Fibroblast of gingiva (primary cell): Measurements from ENCODE around the gene EDC3.
"Not testable (repeated sequence)": the region's sequence is repeated elsewhere in the genome, so short reads cannot be mapped to it uniquely, and the experiment has no call there.

Experiments used
- DNase-seq: peaks from one replicate; pipeline ENCODE4 v3.0.0-alpha.2; 2011; ENCODE audit warnings: low read depth

Gene EDC3

DNA sequence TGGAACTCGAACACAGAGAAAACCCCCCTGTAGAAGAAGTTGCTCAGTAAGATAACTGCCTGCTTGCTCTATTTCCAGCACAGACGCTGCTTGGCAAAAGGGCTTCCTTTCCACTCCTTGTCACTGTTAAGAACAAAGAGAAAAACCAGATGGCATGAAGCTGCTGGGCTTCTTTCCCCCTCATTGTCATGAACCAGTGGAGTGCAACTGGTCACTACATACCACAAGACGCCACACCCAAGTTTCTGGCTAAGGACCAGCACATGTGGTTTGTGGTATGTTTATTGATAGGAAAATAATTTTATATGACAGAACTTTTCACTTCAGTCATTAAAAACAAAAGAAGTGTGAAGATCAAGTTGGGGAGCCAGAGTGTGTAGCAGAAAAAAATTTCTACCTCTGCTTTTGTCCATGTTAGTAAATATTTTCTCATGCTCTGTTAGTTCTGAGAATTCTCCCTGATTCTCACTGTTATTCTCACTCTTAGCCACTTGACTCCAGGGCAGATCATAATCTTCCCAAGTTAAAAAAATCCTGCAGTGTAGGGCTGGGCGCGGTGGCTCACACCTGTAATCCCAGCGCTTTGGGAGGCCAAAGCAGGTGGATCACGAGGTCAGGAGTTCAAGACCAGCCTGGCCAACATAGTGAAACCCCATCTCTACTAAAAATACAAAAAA is 42.3 kb downstream of the EDC3 start:
- DNase-seq, result peak; percentile 77

DNA sequence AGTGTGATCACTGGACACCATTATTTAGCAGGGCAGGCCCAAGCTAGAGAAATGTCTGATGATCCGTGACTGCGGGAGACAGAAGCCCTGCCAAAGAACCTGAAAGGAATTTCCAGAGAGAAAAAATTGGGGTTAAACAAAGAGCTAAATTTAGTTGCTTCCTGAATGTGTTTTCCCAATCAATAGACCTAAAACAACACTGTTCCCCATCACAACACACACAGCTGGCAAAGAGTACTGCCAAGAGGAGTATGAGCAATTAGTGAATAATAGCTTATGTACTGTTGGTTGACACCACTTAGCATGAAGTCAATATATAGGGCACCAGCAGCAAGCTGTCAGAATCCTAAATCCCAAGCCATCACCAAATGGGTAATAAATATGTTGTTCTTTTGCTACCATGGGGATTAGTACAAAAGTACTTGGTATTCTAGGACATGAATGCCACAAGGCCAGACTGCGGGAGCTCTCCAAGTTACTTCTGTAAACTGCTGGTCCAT is 44.5 kb downstream of the EDC3 start:
- peak; percentile 14 for DNase-seq

DNA sequence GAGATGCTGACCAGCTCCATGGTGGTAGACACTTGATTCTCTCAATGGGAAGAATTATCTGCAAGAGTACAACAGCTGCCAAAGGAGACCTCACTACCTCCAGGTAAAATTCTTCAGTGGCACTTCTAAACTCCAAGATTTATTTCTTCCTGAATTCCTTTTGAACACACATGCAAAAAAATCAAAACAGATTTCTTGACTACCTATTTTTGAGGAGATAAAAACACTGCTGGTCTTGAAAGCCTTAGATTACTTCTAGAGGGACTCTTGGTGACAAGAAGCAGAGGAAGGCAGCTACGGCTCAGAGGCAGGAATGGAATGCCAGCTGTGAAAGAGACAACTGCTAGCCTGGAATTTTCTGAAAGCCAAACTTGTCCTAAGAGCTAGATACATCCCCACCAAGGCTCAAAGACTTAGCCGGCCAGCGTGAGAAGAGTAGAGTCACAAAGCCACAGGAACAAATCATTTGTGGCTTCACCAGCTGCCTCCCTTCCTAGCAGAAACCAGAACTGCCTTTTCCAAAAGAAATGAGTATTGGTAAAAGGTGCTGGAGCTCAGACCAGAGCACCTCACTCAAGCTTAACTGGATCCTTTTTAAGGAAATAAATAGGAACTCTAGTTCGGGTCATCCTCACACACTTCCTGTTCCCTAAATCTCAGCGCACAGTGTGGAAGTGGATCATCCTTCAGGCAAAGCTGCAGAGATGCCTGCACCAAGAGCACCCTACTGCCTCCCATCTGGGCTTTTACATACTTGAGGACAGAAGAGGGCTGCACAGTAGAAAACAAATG is 47.6 kb downstream of the EDC3 start:
- no peak for DNase-seq

DNA sequence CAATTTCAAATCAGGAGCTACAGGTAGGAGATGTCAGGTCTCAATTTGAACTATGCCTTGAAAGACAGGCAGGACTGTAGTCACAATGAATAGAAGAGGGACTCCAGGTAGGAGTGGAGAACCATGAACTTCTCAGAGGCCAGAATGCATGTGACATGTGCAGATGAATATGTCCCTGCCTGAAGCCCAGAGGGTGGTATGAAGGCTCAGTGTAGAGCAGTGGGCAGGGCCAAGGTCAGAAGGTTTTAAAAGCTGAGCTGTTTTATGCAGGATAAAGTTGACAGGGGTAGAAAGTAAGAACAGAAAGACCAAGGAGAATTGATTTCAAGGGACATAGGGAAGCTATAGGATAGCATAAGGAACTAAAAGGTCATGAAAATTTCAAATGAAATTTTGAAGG is 49.3 kb downstream of the EDC3 start:
- DNase-seq, result no peak

DNA sequence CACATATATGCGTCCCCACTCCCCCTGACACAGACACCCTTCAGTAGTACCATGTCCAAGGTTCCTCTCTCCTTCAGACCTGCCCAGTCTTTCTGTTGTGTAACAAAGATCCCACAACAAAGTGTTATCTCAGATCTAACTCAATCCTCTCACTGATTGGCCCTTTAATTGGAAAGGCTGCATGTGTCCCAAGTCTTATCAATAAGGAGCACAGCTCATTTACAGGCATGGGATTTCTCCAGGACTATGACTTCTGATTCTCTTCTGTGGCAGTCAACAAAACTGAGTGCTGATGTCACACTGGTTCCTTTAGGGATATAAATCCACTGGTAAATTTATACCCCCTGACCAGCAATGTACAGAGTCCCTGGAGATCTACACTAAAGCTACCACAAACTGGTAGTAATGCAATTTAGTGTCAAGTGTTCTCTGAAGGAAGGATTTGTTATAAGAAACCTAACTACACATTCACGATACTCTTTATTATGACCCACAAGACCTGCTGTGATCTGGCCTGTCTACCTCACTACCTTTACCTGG is 52.1 kb downstream of the EDC3 start:
- no peak for DNase-seq

DNA sequence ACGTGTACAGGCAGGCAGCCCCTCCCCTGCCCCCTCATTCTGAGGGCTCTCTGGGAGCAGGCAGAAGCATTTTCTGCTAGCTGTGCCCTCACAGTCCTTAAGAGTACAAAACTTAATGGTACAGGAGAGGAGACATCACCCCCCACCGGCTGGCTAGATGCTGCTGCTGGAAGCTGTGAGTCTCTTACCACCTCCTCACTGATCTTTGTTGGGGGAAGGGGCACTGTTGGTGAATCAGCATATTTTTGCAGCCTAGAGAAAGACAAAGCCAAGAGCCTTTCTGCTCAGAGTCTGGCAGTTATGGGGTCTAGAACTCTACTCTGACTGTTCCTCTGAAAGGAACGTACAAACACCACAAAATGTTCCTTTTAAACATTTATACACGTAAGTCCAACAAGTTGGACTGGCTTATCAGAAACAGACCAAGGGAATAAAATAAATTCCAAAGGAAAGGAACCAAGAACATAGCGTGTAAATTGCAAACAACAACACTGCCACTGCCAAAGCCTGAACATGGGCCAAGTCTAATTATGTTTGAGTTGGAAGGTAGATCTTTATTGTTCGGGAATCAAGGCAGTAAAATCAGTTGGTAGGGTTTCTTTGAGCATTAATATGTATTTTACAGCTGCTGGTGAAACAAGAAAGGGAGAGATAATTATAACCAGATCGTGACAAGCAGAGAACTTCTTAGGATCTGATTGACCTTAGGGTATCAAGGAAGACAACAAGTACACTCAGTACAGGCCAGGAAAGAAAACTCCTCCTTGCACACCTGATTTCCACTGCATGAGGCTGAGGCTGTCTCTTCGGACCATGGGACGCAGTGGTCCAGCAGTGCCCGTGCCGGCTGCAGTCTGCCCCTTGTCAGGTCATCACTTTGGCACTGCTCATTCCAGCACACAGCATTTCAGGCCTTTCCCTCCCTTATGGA is 52.8 kb downstream of the EDC3 start:
- DNase-seq, result no peak

DNA sequence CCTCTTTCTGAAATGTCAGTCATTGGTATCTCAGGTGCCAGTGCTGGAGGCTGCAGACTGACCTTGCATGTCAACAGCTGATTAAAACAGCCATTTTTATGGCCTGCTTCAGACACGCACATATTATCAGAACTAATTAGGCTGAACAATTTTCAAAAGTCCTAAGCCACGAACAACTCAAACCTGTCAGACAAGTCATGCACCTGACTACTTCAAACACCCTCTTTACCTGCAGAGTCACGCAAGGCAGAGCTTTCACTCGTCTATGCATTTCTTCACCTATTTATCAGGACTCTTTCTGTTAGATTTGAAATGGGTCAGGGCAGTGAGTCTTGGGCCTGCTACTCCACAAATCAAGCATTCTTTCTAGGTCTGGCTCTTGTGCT is 53.5 kb downstream of the EDC3 start:
- no peak for DNase-seq

DNA sequence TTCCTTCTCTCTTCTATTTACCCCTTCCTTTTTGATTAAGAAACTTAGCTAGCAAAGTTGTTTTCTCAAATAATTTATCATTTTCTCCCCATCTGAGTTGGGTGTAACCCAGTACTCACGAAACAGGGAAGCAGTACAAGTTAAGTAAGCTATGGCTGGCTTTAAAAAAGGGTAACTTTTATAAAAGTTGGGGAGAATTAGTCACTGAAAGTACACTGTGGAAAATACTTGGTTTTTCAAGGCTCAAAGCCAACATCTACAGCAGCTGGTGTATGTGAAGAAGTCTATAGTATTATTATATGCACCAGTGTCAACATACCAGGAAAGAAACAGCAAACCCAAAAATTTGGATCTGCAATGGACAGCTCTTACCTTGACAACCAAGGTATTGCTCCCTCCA is 54.7 kb downstream of the EDC3 start:
- no peak for DNase-seq

DNA sequence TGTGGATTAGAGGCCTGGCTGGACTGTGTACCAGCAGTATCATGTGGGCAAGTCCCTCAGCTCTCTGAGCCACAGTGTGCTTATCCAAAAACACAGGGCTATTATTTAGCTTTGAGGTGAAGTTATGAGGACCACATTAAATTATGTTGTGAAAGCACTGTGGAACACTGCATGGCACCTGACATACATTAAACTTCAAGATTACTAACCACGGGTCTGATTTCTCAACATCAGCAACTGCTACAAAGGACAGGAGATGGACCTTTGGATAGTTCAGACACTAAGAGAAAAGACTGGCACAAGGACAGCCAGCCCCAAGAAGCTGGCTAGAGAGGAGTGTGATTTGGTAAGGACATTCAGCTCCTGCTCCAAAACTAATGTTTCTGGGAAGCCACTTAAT is 58.8 kb downstream of the EDC3 start:
- DNase-seq, result no peak

DNA sequence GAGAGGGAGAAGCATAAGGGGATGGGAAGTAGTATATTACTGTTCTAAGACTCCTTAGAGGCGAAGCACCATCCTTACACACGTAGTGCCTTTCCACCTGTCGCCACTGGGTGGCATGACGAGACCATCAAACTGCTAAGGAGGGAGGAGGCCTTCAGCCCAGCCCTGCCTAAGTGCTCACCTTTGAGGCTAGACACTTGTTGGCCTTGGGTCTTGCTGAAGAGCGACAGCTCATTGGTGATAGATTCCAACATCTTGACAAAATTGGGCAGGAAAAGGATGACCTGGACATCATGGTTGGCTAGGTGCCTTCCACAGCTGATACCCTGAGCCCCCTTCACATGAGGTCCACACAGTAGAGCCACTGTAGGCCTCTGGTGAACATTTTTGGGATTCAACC is 60.6 kb downstream of the EDC3 start:
- DNase-seq, result peak; percentile 40

DNA sequence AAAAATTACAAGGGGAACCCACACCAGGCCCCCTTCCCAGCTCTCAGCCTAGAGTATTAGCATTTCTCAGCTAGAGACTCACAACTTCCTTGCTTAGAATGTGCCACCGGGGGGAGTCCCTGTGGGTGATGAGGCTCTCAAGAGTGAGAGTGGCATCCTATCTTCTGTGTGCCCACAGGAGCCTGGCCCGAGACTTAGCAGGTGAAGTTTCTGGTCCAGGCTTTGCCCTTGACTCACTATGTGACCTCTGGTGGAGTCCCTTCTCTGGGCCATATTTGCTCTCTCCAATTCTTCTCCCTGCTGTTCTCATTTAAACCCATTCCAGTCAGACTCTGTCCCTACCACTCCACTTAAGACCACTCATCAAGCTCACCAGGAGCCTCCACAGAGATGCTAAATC is 62.0 kb downstream of the EDC3 start:
- DNase-seq, result no peak

DNA sequence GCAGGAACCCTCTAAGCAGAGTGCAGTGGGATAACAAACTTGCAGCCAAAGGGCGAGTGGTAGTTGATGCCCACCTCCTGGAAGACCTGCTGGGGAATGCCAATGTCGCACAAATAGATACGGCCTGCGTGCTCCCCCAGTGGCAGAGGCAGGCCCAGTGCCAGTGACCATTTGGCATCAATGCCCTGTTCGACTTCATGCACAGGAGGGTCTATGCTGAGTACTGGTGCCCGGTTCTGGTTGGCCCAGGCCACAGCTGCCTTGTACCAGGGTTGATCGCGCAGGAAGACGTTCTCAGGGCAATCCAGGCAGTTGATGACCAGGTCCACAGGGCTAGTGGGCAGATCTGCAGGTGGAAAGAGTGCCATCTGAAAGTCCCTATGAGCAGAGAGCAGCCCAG is 63.2 kb downstream of the EDC3 start:
- no peak for DNase-seq

DNA sequence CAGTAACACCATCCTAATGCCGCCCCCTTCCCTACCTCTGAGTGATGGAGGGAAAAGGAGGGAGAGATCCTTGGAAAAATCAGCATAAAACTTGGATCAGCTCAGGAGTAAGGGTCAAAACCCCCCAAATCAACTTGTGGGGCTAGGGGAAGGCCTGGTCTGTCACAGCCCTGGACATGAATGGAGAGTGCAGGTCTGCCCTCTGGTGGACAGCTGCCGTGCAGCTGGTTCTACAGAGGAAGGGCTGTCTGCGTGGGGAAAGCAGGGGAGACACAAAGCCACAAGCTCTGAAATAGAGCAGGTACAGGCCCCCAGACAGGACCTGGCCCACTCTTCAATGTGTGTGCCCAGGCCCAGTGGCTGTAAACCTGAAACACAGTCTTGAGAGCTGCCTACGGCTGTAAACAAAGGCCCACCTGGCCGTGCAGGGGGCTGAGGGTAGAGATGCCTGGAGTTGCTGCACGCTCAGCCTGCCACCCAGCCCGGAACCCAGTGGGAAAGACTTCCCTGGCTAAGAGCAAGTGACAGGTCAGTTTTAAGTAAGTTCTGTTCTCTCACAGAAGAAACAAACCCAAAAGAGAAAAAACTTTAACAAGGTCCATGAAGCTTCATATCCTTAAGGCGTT is 63.8 kb downstream of the EDC3 start:
- peak; percentile 29 for DNase-seq

DNA sequence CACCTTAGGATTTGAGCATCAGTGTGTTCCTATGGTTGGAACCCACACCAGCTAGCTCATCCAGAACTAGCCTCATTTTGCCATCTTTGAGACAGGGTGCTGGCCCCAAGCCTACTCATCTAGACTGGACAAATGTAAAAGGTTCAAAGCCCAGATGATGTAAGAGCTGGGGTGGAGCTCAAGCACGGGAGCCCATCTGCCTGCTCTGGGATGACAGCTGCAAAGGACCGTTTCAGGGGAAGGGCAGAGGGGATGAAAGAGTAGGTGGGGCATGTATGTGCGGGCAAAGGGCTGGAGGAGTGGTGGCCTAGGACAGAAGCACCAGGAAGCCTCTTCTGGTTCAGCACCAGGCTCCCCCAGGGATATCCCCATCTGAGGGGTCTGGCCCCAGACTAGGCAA is 64.4 kb downstream of the EDC3 start:
- no peak for DNase-seq

DNA sequence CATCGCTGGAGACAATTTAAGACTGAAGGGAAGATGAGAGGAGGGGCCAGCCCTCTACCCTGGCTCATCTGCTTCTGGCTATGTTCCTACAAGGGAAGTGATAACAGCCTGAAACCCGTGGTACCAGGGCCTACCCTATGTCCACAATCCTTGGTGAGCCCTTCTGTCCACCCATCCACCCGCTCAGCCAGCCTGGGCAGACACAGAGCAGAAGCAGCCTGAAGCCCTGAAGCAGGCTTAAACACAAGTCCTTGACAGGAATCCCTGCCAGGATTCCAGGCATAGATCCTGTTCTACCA is 64.8 kb downstream of the EDC3 start:
- no peak for DNase-seq

DNA sequence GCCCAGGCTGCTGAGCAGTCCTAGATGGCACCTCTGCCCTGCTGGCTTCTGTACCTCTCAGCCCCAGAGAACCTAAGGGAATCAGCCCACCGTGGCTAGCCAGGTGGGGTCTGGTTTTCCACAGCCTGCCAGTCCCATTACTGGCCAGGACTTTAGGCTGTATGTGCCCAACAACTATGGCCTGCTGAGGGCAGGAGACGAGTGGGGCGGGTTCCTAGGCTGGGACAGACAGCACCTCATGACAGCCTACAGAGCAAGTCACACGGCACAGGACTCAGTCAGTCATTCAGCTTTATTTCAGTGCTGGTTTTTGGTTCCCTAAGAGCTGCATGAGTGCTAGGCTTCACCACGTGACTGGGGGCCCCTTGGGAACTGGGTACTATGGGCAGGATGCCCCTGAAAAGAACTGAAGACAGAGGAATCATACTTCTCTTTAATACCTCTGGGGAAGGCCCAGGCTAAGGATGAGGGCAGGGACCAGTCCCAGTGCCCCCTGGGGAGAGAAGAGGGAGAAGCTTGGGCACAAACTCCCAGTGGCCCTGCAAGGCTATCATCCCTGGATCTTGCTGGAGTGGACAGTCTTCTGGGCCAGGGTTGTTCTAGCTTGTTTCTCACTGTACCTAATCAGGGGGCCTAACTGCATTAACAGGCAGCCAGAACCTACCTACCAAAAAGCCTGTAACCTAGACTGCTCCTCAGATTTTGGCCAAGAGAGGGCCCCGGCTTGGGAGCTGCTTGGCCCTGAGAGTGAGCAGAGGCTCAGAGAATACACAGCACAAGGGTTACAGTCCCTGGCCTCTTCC is 65.3 kb downstream of the EDC3 start:
- DNase-seq, result peak; percentile 16

DNA sequence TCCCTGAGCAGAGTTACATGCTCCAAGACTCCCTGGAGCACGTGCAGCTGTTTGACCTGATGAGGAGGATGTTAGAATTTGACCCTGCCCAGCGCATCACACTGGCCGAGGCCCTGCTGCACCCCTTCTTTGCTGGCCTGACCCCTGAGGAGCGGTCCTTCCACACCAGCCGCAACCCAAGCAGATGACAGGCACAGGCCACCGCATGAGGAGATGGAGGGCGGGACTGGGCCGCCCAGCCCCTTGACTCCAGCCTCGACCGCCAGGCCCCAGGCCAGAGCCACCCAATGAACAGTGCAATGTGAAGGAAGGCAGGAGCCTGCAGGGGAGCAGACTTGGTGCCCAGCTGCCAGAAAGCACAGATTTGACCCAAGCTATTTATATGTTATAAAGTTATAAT is 66.1 kb downstream of the EDC3 start:
- not testable (repeated sequence) for DNase-seq

DNA sequence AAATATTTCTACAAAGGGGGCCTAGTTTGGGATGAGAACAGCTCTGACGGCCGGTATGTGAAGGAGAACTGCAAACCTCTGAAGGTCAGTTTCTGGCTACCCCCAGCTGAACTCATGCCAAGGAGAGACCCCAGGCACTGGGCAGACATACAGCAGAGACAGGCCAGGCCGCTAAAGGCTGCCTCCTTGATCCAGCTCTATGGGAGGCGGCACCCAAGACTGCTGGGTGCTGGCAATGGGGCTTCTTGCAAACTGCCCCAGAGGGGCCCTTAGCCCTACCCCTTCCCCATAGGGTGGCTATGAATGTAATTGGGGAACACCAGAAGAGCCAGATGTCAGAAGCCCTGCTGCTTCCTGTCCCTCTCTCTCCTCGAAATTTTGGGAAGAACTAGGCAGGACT is 66.9 kb downstream of the EDC3 start:
- DNase-seq, result no peak

DNA sequence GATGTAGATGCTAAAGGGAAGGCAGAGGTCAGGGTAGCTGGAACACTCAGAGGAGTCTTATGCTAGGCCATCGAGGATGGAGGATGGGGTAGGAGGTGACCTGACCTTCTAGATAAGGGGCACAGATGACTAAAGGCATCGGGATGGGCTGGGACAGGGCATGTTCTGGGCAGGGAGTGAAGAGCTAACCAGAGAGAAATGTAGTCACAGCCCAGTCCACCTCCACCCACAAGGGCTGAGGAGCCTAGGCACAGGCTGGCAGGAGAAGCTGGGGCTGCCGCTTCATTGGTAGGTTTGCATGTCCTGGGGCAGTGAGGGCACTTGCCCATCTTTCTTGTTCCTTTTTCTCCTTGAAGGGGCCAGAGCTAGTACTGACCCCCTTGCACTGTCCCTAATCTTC is 67.6 kb downstream of the EDC3 start:
- no peak for DNase-seq

DNA sequence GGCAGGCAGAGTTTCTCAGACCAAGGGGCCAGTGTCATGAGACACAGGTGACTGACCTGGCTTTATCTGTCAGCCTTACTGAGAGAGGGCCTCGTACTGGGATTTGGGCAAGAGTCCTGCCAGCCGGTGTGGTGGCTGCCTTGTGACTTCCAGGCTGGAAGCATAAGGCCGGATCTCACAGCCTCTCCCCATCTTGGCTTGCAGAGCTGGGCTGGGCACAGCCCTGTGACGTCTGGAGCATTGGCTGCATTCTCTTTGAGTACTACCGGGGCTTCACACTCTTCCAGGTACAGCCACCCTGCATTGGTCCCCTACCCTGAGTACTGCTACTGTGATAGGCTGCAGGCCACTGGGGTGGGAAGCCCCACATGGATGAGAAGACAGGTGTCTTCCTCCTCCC is 68.1 kb downstream of the EDC3 start:
- no peak for DNase-seq
